ENCODE measurements around the gene ADAMTS17. TPM values are rescaled to one million over a fixed set of nuclear protein-coding genes. Genes with fewer than 3 reads are reported as not detected.
A peak's percentile ranks its signal among the peaks of the same experiment; 100 is the strongest.
"Not testable (repeated sequence)": the region's sequence is repeated elsewhere in the genome, so short reads cannot be mapped to it uniquely, and the experiment has no call there.

The ADAMTS17 gene
- total RNA-seq, 1 donor from 2014 or later: under 0.01 TPM

- DNase-seq (ENCODE audit: low read depth in 2 of 2): not testable (repeated sequence)
Measured at GRCh38 chr15:100084042-100084821, 257.5 kb downstream of the ADAMTS17 start.

GRCh38 chr15:100083572-100083971 lies 258.2 kb downstream of the ADAMTS17 start:
- no peak for DNase-seq (ENCODE audit: low read depth in 2 of 2)

- DNase-seq (ENCODE audit: low read depth in 2 of 2): no peak
Measured at GRCh38 chr15:100082761-100083402, 258.9 kb downstream of the ADAMTS17 start.

GRCh38 chr15:100081454-100081853 lies 260.3 kb downstream of the ADAMTS17 start:
- no peak for DNase-seq (ENCODE audit: low read depth in 2 of 2)

GRCh38 chr15:100078511-100079220 lies 263.1 kb downstream of the ADAMTS17 start:
- no peak for DNase-seq (ENCODE audit: low read depth in 2 of 2)

GRCh38 chr15:100075229-100075628 lies 266.5 kb downstream of the ADAMTS17 start:
- DNase-seq (ENCODE audit: low read depth in 2 of 2): no peak

GRCh38 chr15:100073982-100074381 lies 267.8 kb downstream of the ADAMTS17 start:
- no peak for DNase-seq (ENCODE audit: low read depth in 2 of 2)

GRCh38 chr15:100066521-100067280 lies 275.1 kb downstream of the ADAMTS17 start:
- not testable (repeated sequence) for DNase-seq (ENCODE audit: low read depth in 2 of 2)

GRCh38 chr15:100061944-100062343 lies 279.8 kb downstream of the ADAMTS17 start:
- DNase-seq (ENCODE audit: low read depth in 2 of 2): no peak

- peak in 1 of 2 donors; percentile 32 for DNase-seq (ENCODE audit: low read depth in 2 of 2)
Measured at GRCh38 chr15:100060276-100060926, 281.4 kb downstream of the ADAMTS17 start.

- no peak for DNase-seq (ENCODE audit: low read depth in 2 of 2)
Measured at GRCh38 chr15:100059521-100059920, 282.3 kb downstream of the ADAMTS17 start.

- DNase-seq (ENCODE audit: low read depth in 2 of 2): no peak
Measured at GRCh38 chr15:100059094-100059493, 282.7 kb downstream of the ADAMTS17 start.

- no peak for DNase-seq (ENCODE audit: low read depth in 2 of 2)
Measured at GRCh38 chr15:100058458-100058857, 283.3 kb downstream of the ADAMTS17 start.

GRCh38 chr15:100057281-100057680 lies 284.5 kb downstream of the ADAMTS17 start:
- no peak for DNase-seq (ENCODE audit: low read depth in 2 of 2)

- DNase-seq (ENCODE audit: low read depth in 2 of 2): no peak
Measured at GRCh38 chr15:100056411-100057072, 285.2 kb downstream of the ADAMTS17 start.

GRCh38 chr15:100055821-100056220 lies 286.0 kb downstream of the ADAMTS17 start:
- DNase-seq (ENCODE audit: low read depth in 2 of 2): no peak

GRCh38 chr15:100054539-100054938 lies 287.2 kb downstream of the ADAMTS17 start:
- DNase-seq (ENCODE audit: low read depth in 2 of 2): no peak

- no peak for DNase-seq (ENCODE audit: low read depth in 2 of 2)
Measured at GRCh38 chr15:100053474-100054121, 288.2 kb downstream of the ADAMTS17 start.

GRCh38 chr15:100052716-100053473 lies 288.9 kb downstream of the ADAMTS17 start:
- no peak for DNase-seq (ENCODE audit: low read depth in 2 of 2)
